GM10248 (cell line): ENCODE data around the gene CHML.
A peak's percentile ranks its signal among the peaks of the same experiment; 100 is the strongest.

Experiments
- CTCF ChIA-PET: fragments of 300-600 bp; sonication (Branson Sonifier 250); formaldehyde crosslinking; extraction: SDS; loops from one replicate; lab custom pipeline; 2021; ENCODE audit warnings: antibody characterized with exemption; lab: Yijun Ruan, JAX
- POLR2A ChIA-PET: fragments of 350-650 bp; sonication (Branson Sonifier 250); formaldehyde crosslinking; extraction: SDS; loops from one replicate; lab custom pipeline; 2020; ENCODE audit warnings: antibody characterized with exemption; lab: Yijun Ruan, JAX
- DNase-seq: peaks from one replicate; pipeline ENCODE4 v3.0.0; 2012; ENCODE audit errors: extremely low spot score
- TF ChIP-seq, protein P1 (sequence below): IDR thresholded peaks from 2 replicates; pipeline ENCODE4 v1.5.1; 2012; ENCODE audit warnings: mild to moderate bottlenecking, low read depth; ENCODE audit errors: extremely low read depth, missing control alignments, control extremely low read depth

The CHML gene

GRCh38 chr1:241641773-241642592 lies 1.8 kb upstream of the CHML start:
- DNase-seq: no peak
- TF ChIP-seq, protein P1, sequence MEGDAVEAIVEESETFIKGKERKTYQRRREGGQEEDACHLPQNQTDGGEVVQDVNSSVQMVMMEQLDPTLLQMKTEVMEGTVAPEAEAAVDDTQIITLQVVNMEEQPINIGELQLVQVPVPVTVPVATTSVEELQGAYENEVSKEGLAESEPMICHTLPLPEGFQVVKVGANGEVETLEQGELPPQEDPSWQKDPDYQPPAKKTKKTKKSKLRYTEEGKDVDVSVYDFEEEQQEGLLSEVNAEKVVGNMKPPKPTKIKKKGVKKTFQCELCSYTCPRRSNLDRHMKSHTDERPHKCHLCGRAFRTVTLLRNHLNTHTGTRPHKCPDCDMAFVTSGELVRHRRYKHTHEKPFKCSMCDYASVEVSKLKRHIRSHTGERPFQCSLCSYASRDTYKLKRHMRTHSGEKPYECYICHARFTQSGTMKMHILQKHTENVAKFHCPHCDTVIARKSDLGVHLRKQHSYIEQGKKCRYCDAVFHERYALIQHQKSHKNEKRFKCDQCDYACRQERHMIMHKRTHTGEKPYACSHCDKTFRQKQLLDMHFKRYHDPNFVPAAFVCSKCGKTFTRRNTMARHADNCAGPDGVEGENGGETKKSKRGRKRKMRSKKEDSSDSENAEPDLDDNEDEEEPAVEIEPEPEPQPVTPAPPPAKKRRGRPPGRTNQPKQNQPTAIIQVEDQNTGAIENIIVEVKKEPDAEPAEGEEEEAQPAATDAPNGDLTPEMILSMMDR: no peak
- POLR2A ChIA-PET: no interaction called here
- CTCF ChIA-PET: interaction anchor here (1.2 to 5.0 kb wide), 4 partner anchors 9 to 356 kb away, joined by 3 to 22 read pairs (median 7); partner anchors contain the start of gene MAP1LC3C

DNA sequence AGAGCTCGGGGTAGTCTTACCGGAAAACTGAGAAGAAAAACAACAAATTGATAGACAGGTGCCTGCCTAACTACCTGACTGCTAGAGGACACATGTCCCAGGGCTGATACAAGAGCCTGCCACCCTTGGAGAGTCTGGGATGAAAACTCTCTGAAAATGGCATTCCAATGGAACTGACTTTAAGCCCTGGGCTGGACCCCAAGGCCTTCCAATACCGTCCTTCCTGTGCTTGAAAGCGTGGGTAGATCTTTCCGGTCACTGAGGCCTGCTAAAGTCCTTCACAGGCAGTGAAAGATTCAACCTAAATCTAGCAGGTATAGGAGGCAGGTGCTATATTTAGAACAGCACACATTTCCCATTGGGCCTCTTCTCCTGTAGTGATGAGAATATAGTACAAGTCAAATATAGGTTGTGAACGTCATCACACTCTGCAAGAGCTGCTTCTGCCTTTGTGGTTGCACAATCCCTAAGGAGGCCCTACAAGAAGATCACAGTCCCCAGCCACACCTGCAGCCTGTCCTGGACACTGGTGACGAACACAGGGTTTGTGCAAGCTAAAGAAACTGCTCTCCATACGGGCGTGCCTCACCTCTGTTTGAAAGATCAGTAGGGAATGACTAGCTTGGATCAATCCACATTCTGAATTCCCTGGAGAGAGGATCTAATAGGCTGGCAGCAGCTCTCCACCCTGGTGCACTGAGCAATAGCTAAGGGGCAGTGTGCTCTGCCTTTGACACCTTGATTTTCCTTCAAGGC lies 876 bp upstream of the CHML start:
- TF ChIP-seq, protein P1: no peak
- POLR2A ChIA-PET: interaction anchor here (0.7 to 0.9 kb wide), 5 partner anchors 13 to 360 kb away, joined by 3 to 10 read pairs (median 3); no protein-coding TSS in a partner anchor
- CTCF ChIA-PET: interaction anchor here (1.0 to 5.0 kb wide), 6 partner anchors 8 to 207 kb away, joined by 3 to 22 read pairs (median 6); partner anchors contain the start of gene EXO1
- DNase-seq: no peak

DNA sequence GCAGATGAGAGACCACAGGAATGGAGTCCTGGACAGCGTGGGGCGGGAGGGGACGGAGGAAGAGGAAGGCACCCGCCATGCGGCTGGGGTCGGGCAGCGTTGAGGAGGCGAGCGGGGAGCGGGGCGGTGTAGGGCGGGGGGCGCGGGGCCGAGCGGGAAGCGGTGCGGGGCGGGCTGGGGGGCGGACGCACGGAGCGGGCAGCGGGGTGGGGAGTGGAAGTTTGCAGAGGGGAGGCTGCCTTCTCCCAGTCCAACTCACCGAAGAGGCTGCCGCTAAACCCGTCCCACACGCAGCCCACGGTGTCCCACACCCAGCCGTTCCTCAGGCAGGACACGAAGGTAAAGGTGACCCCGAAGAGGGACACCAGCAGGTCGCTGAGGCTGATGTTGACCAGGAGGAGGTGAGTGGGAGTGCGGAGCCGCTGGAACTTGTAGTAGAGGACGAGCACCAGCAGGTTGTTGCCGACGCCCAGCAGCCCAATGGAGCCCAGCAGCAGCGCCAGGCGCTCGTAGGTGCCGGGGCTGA lies 483 bp downstream of the CHML start:
- CTCF ChIA-PET: interaction anchor here (1.0 to 5.0 kb wide), 8 partner anchors 10 to 208 kb away, joined by 3 to 22 read pairs (median 4); partner anchors contain the start of gene EXO1
- POLR2A ChIA-PET: no interaction called here
- DNase-seq: peak; percentile 64
- TF ChIP-seq, protein P1: no peak

DNA sequence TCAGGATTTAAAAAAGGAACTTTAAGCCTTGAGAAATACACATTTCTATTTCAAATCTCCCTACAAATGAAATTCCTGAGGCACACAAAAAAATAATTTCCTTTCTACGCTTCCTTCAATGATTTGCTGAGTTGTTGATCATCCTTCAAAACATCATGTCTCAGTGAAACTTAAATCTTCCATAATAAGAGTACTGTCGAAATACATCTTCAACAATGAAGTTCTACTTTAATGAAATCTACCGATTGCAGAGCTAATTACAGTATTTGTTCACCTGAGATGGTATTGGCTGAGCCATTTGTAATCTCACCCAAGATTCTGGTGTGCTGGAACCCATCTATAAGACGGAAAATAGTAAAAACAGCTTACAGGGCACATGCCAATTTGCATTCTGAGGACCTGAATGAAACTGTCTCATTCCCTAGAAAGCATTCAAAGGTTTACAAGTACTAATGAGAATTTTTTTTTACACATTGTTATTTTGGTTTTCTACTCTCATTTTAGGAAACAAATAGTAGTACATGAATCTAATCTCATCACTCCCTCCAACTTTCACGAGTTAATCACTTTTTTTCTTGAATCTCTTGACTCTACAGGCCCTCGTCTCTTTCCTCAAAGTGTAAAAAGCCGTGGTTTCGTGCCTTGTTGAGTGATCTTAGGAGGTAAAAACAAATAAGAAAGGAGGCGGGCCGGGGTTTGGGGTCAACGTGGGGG lies 1.1 kb downstream of the CHML start:
- CTCF ChIA-PET: interaction anchor here (1.0 to 1.2 kb wide), 4 partner anchors 10 to 154 kb away, joined by 3 to 4 read pairs (median 4); no protein-coding TSS in a partner anchor
- DNase-seq: no peak
- POLR2A ChIA-PET: no interaction called here
- TF ChIP-seq, protein P1: no peak

DNA sequence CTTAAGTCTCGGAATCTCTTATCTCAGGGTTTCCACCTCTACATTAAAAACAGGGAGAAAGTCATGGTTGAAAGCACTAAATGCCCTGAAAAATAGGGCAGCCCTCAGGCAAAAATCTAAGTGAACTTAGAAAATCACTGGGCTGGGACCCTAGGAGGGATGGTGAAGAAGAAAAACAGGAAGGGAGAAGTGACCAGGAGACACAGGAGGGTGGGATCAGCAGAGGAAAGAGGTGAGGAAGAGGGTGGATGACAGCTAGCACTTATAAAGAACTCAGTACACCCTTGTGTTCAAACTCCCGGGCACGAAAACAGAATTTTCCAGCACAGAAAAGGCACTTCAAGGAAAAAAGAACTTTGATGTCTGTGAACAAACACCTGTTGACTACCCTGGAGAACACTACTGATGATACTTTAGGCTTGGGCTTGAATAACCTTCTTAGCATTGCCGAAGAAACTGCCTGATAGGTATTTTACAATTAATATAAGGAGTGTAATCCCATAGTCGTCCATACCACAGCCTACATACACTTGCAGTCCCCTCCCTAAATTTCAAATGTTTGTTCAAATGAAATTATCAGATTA lies 2.0 kb downstream of the CHML start:
- DNase-seq: no peak
- TF ChIP-seq, protein P1: no peak
- ChIA-PET CTCF (interaction anchor here (1.2 to 2.0 kb wide), 6 partner anchors 9 to 153 kb away, joined by 3 to 6 read pairs (median 4); no protein-coding TSS in a partner anchor), POLR2A (no interaction called here)
